ENCODE measurements around the gene COL5A1.
"Not testable (repeated sequence)": the region's sequence is repeated elsewhere in the genome, so short reads cannot be mapped to it uniquely, and the experiment has no call there.

Gene COL5A1

GRCh38 chr9:134843740-134844139 is 202.1 kb downstream of the COL5A1 start:
- no peak for DNase-seq

- DNase-seq = no peak
These were observed 203.2 kb downstream of the COL5A1 start for GRCh38 chr9:134844821-134845220.

- DNase-seq = no peak
These were observed 204.6 kb downstream of the COL5A1 start for GRCh38 chr9:134846187-134846586.

GRCh38 chr9:134846699-134847098 is 205.1 kb downstream of the COL5A1 start:
- DNase-seq = no peak

- DNase-seq = no peak
These were observed 205.5 kb downstream of the COL5A1 start for GRCh38 chr9:134847138-134847537.

GRCh38 chr9:134847752-134848432 is 206.3 kb downstream of the COL5A1 start:
- no peak for DNase-seq

GRCh38 chr9:134848504-134848903 is 206.9 kb downstream of the COL5A1 start:
- DNase-seq = no peak

- no peak for DNase-seq
These were observed 209.0 kb downstream of the COL5A1 start for GRCh38 chr9:134850611-134851010.

- no peak for DNase-seq
These were observed 209.4 kb downstream of the COL5A1 start for GRCh38 chr9:134851020-134851419.

GRCh38 chr9:134852906-134853654 is 211.5 kb downstream of the COL5A1 start:
- no peak for DNase-seq

GRCh38 chr9:134853893-134854292 is 212.3 kb downstream of the COL5A1 start:
- DNase-seq = no peak

GRCh38 chr9:134854541-134854981 is 213.0 kb downstream of the COL5A1 start:
- DNase-seq = no peak

GRCh38 chr9:134855231-134855899 is 213.8 kb downstream of the COL5A1 start:
- DNase-seq = no peak

- DNase-seq = no peak
These were observed 214.3 kb downstream of the COL5A1 start for GRCh38 chr9:134855900-134856377.

GRCh38 chr9:134857451-134857850 is 215.8 kb downstream of the COL5A1 start:
- not testable (repeated sequence) for DNase-seq

GRCh38 chr9:134858051-134858841 is 216.6 kb downstream of the COL5A1 start:
- peak; percentile 2 for DNase-seq

- DNase-seq = no peak
These were observed 218.9 kb downstream of the COL5A1 start for GRCh38 chr9:134860510-134860909.

- DNase-seq = no peak
These were observed 220.2 kb downstream of the COL5A1 start for GRCh38 chr9:134861595-134862334.

GRCh38 chr9:134863306-134863902 is 221.8 kb downstream of the COL5A1 start:
- DNase-seq = no peak

- DNase-seq = no peak
These were observed 222.6 kb downstream of the COL5A1 start for GRCh38 chr9:134863941-134864820.

GRCh38 chr9:134864821-134865190 is 223.2 kb downstream of the COL5A1 start:
- DNase-seq = no peak
